Medulla oblongata (tissue), 1 donor: ENCODE results near the gene OGA.
"Not testable (repeated sequence)": the region's sequence is repeated elsewhere in the genome, so short reads cannot be mapped to it uniquely, and the experiment has no call there.

Experiments used
- DNase-seq: peaks from one replicate; pipeline ENCODE4 v3.0.0-alpha.2; 2015; ENCODE audit errors: extremely low spot score

OGA gene

DNA sequence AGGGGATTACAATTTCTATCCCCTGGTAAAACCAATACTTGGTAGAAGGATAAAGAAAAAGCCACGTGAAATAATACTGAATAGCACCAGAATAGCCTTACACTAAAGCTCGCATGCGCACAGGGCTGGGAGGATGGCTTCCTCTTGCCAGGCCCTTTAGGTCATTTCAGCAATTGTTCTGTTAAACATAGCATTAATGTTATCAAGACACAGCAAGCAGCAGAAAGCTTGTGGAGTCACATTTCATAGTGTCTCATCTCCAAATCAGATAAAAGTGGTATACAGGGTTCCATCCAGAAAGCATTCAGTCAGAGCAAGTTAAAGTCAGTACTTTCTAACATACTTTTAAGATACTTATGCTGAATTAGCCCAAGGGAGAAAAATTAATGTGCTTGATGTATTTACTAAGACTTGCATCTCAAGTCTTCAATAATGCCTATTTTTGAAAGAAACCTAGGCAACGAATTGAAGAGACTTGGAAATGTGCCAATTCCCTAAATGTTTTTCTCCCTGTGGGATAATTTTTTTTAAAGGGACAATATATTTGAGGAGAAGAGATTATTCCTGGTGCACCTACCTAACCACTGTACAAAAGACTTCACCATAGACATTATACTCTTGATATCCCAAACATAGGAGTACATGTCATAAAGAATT lies 20.7 kb downstream of the OGA start:
- no peak for DNase-seq

DNA sequence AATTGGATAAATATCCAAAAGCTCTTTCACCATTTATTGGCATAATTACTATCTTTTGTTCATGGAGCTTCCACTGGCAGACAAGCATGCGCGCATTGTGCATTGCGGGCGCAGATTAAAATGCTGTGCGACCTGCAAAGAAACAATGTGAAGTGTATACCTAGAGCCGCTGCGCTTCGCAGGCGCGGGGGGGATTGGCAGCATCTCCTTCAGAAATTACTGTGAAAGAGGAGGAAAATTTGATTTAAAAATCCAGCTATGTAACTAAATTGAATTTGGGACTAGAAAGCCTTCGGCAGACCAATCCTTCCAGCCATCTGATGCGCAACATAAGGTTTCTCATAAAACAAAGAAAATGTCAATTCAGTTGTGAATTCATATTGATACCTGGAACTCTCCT lies 24.7 kb downstream of the OGA start:
- no peak for DNase-seq

GRCh38 chr10:101789686-101790085 lies 28.6 kb downstream of the OGA start:
- no peak for DNase-seq

GRCh38 chr10:101789231-101789630 lies 29.0 kb downstream of the OGA start:
- DNase-seq, result not testable (repeated sequence)

DNA sequence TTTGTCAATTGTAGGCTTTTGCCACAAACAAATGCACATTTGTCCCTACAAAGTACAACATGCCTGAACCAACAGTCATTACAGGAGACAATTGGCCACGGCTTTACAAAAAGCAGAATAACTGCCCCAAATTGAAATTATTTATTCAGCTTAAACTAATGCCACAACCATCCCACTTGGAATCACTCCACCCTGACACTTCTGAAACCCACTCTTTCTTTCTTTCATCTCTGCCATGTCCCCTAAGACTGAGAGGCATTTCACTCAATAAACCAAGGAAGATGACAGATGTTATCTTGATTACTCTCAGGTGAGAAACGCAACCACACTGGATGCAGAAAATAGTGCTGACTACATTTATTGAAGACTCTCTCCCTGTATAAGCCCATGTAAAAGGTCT lies 32.4 kb downstream of the OGA start:
- DNase-seq, result no peak

DNA sequence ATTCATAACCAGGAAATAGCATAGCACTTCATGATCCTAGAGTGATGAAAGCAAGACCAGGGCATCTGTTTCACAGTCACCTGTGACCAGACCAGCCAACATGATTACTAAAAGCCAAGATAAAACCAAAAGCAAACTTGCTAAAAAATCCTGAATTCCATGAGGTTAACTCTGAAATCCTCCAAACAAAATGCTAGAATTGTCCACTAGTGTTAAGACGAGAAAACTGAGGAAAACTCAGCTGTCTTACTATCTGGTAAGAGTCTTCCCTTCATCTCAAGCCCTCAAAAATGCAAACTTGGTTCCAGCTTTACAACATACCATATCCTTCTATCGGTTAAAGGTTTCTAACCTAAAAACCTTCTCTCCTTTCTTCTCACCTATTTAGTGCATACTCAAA lies 33.7 kb downstream of the OGA start:
- no peak for DNase-seq

DNA sequence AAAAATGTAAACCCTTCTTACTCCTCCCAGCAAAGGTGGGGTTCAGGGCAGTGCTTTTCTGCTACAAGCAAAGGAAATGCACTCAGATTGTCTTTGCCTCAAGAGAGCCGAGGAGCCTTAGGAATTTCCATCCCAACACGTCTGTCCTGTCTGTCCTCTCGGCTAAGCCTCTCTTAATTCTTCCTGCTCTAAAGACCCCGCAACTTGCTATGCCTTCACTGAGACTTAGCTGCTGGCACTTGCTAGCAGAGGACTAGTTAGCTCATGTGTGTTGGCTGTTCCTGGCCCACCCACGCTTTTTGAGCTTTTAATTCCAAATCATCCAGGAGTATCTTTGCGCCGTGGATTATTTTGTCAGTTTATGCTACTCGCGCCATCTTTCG lies 34.5 kb downstream of the OGA start:
- no peak for DNase-seq

DNA sequence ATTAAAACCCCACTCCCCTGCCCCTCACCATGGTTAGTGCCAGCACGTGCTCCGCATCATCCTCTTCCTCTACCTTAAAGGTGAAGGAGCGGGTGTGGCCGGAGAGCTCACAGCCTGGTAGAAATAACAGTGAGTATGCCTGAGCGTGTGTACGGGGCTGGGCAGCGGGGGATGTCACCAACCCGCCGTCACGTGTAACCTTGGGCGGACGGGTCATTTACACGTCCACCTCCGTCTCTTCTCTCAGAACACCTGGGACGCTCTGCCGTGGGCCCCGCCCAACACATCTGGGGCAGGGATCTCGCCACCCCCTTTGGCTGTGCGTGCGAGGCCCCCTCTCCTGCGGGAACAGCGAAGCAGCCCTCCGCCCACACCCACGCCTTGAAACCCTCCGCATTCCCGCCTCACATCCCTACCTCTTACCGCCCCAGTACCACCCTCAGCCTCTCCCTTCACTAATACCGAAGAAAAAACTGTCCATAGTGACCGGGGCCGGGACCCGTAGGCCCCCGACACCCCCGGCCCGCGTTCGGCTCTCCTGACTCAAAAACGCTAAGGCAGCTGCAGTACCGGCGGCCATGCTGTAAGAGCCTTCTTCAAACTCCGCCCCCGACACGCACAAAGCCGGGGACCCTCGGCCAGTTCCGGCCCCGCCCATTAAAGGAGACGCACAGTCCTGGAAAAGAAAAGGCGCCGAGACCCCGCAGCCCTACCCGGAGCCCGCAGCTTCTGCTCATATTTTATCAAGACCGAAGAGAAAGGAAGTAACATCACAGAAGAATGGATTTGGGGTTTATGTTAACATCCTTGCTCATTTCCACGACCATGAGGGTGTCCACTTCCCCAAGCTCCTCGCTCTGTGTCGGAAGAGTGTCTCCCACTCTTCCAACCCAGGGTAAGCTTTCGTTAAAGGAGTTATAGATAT lies 35.2 kb downstream of the OGA start, which contains the start of gene NPM3:
Gene NPM3 (minus strand): TSS at position 636 of the 925 bp plus-strand sequence. CDS start 56 bp downstream, at position 580.
- peak; percentile 77 for DNase-seq

- DNase-seq, result no peak
Measured at GRCh38 chr10:101781984-101782810, 36.0 kb downstream of the OGA start.

GRCh38 chr10:101781655-101781983 lies 36.6 kb downstream of the OGA start:
- no peak for DNase-seq

- peak; percentile 76 for DNase-seq
Measured at GRCh38 chr10:101780818-101781654, 37.2 kb downstream of the OGA start.

DNA sequence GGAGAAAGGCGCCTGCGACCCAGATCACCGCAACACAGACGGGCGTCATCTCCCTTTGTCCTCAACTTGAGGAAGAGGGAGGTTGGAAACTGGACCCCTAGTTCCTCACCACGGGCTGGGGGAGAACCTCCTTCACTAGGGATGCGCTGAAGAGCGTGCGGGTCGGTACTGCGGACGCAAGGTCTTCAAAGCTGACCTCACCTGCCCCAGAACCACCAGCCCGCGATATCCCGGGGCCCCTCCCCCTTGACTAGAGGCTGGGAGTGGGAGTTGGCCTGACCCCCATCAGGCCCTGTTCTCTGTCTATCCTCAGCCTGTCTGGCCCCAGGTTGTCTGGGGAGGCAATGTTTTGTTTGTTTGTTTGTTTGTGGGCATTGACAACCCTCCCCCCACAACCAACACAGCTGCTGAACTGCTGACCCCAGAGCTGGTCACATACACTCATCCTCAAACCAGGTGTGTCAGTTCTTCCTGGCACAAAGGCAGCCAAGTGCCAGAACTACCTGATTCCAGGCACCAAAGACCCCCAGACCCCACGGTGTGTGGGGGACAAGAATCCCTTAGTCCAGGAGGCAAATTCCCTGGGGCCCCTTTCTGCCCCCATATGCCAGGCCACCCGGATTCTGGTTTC lies 37.9 kb downstream of the OGA start:
- DNase-seq, result no peak

DNA sequence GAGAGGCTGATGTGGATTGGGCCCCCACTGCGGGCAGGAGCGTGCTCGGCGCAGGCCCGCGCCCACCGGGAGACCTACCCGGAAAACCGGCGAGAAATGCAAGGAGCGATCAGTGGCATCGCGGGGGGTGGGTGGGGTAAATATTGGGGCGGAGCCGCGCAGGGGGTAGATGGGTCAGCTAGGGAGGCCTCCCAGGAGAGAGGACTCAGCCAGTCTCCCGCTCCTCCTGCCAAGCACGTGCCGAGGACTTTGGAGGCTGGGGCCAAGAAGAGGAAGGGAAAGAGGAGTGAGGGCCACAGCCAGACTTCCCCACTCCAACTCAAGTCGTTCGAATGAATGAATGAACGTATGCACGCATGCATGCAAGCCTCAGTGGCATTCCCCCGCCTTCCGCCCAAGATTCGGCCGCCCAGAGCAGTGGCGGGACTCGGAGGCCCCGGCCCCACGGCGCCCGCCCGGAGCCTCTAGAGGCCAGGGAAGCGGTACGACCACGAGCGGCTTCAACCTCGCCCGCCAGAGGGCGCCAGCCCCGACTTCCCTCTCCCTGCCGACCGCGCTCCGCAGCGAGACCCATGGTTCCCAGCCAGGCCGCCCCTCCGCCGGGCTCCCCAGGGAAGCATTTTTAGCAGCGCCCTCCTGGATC lies 38.6 kb downstream of the OGA start:
- peak; percentile 73 for DNase-seq

GRCh38 chr10:101778781-101779543 lies 39.3 kb downstream of the OGA start:
- DNase-seq, result no peak

DNA sequence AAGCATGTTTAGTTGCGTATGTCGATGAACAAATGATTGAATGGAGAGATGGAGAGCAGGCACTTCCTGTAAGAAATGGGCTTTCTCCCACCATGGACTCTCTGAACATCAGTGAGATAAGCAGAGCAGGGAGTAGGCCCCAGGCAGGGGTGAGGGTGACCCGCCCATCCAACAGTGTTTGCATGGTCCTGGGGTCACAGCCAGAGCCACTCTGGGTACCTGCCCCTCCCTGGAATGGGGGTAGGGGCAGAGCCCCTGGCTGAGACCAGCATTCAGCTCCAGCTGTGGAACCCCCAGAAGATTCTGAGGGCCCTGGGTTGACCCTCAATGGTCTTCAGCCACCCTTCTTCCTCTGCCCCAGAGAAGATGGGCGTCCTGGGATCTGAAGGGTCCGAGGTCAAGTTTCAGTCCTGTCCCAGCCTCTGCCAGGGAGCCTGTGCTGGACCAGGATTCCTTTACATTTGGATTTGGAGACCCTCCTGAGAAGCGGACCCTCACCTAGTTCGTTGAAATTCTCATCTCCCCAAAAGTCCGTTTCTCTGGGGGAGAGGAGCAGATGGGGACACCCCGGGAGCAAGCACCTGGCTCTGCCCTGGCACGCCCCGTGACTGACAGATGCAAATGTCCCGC lies 40.0 kb downstream of the OGA start:
- no peak for DNase-seq

GRCh38 chr10:101777619-101778145 lies 40.6 kb downstream of the OGA start:
- DNase-seq, result no peak

- no peak for DNase-seq
Measured at GRCh38 chr10:101776161-101776817, 42.0 kb downstream of the OGA start.
